CD14-positive monocyte (primary cell): Measurements from ENCODE around the gene SLC25A15. TPM values are rescaled to one million over a fixed set of nuclear protein-coding genes. Genes with fewer than 3 reads are reported as not detected.

ENCODE experiments used
- DNase-seq, 3 donors: peaks; one replicate each; pipeline ENCODE4 v3.0.0-alpha.2; 2011 to 2022
- H2AFZ ChIP-seq: 2 replicates; pipeline ENCODE4 v1.6.0; 2012; ENCODE audit warnings: mild to moderate bottlenecking, low read depth, low read length, inconsistent platforms; ENCODE audit not compliant: insufficient read depth, poor library complexity, severe bottlenecking
- H3K27ac ChIP-seq, 2 donors: 1 replicate in 1 of 2; 2 replicates in 1 of 2; pipeline ENCODE4 v1.5.1; 2012 to 2013; ENCODE audit warnings: low read length in 2 of 2, control low read depth in 1 of 2, inconsistent platforms in 1 of 2, low read depth in 1 of 2, mild to moderate bottlenecking in 1 of 2
- H3K27me3 ChIP-seq, 2 donors: one replicate each; pipeline versions ENCODE4 v1.6.0 to v1.6.1; 2011 to 2013; ENCODE audit warnings: low read length in 2 of 2; ENCODE audit not compliant: control insufficient read depth in 2 of 2, insufficient read depth in 2 of 2
- H3K36me3 ChIP-seq, 2 donors: replicated peaks in 1 of 2; 1 replicate in 1 of 2; 2 replicates in 1 of 2; pipeline versions ENCODE4 v1.5.1 to v1.6.1; 2012 to 2013; ENCODE audit warnings: low read length in 2 of 2, control low read depth in 1 of 2, inconsistent platforms in 1 of 2, mild to moderate bottlenecking in 1 of 2; ENCODE audit not compliant: insufficient read depth in 2 of 2, control insufficient read depth in 1 of 2
- H3K4me1 ChIP-seq, 2 donors: 1 replicate in 1 of 2; 2 replicates in 1 of 2; pipeline versions ENCODE4 v1.5.1 to v1.6.1; 2012 to 2013; ENCODE audit warnings: low read length in 2 of 2, control low read depth in 1 of 2, inconsistent platforms in 1 of 2, mild to moderate bottlenecking in 1 of 2, moderate library complexity in 1 of 2; ENCODE audit not compliant: insufficient read depth in 2 of 2, control insufficient read depth in 1 of 2
- H3K4me2 ChIP-seq: replicated peaks from 2 replicates; pipeline ENCODE3; 2012; ENCODE audit warnings: low read length, moderate library complexity, mild to moderate bottlenecking; ENCODE audit not compliant: poor library complexity, severe bottlenecking; ENCODE audit errors: extremely low read depth
- H3K4me3 ChIP-seq, 3 experiments: fragments of 200-600 bp in 1 of 3; sonication (generic) in 1 of 3; replicated peaks in 1 of 3; 1 replicate in 2 of 3; 2 replicates in 1 of 3; pipeline ENCODE4 v1.5.1; 2011 to 2013; ENCODE audit warnings: low read length in 3 of 3, mild to moderate bottlenecking in 3 of 3, control low read depth in 2 of 3, low read depth in 2 of 3, inconsistent platforms in 1 of 3, moderate library complexity in 1 of 3
- H3K79me2 ChIP-seq: 2 replicates; pipeline ENCODE4 v1.6.0; 2012; ENCODE audit warnings: mild to moderate bottlenecking, control low read depth, inconsistent platforms, low read length, moderate library complexity; ENCODE audit not compliant: insufficient read depth
- H3K9ac ChIP-seq: 2 replicates; pipeline ENCODE4 v1.6.0; 2017; ENCODE audit warnings: low read length, mild to moderate bottlenecking; ENCODE audit not compliant: insufficient read depth, poor library complexity, severe bottlenecking
- H3K9me3 ChIP-seq, 2 donors: replicated peaks in 1 of 2; 1 replicate in 1 of 2; 2 replicates in 1 of 2; pipeline versions ENCODE4 v1.5.1 to v1.6.1; 2012 to 2013; ENCODE audit warnings: low read length in 2 of 2, control low read depth in 1 of 2; ENCODE audit not compliant: control insufficient read depth in 1 of 2, insufficient read depth in 1 of 2
- H4K20me1 ChIP-seq: 2 replicates; pipeline ENCODE4 v1.6.0; 2012; ENCODE audit warnings: mild to moderate bottlenecking, low read length, control low read depth, moderate library complexity; ENCODE audit not compliant: insufficient read depth
- H3K27ac Mint-ChIP-seq, 7 donors: one replicate each; pipeline ENCODE4 v1.8.0; 2020; ENCODE audit warnings: mild to moderate bottlenecking in 7 of 7, mixed read lengths in 7 of 7, moderate library complexity in 6 of 7, inconsistent platforms in 2 of 7
- H3K27me3 Mint-ChIP-seq, 3 donors: one replicate each; pipeline ENCODE4 v1.8.0; 2021 to 2022; ENCODE audit warnings: low read depth in 3 of 3, mild to moderate bottlenecking in 3 of 3, mixed read lengths in 3 of 3, moderate library complexity in 3 of 3, inconsistent platforms in 1 of 3
- H3K36me3 Mint-ChIP-seq, 2 donors: one replicate each; pipeline ENCODE4 v1.8.0; 2020; ENCODE audit warnings: mixed read lengths in 2 of 2, inconsistent platforms in 1 of 2, mild to moderate bottlenecking in 1 of 2
- H3K4me1 Mint-ChIP-seq: one replicate; pipeline ENCODE4 v1.8.0; 2020; ENCODE audit warnings: mild to moderate bottlenecking, mixed read lengths
- H3K4me3 Mint-ChIP-seq, 2 donors: one replicate each; pipeline ENCODE4 v1.8.0; 2020; ENCODE audit warnings: mild to moderate bottlenecking in 2 of 2, mixed read lengths in 2 of 2, moderate library complexity in 1 of 2
- H3K9me3 Mint-ChIP-seq, 7 donors: one replicate each; pipeline ENCODE4 v1.8.0; 2020 to 2022; ENCODE audit warnings: mixed read lengths in 7 of 7, mild to moderate bottlenecking in 6 of 7, moderate library complexity in 6 of 7, inconsistent platforms in 2 of 7
- WGBS: methylation state at CpG from one replicate; pipeline ENCODE4 v1.1.5; 2013; ENCODE audit warnings: missing lambda C conversion rate; ENCODE audit not compliant: insufficient coverage; 5-methylcytosine and 5-hydroxymethylcytosine counted together
- intact Hi-C, 2 donors: fragments of 100-400 bp; cut with micrococcal nuclease; formaldehyde crosslinking; loops; one replicate each; pipeline versions ENCODE4 v1.15.0 to v1.15.1; 2023
- polyA plus RNA-seq, 3 donors: library from polyadenylated mRNA; depleted of rRNA in 1 of 3; unstranded in 2 of 3; stranded (reverse) in 1 of 3; fragments of 300-500 nt in 2 of 3; fragments of >200 nt in 1 of 3; fragmentation: Illumina TruSeq in 2 of 3; gene quantifications; 1 replicate in 2 of 3; 2 replicates in 1 of 3; pipeline ENCODE4 v1.2.3, GENCODE V29; 2012 to 2021
- TF ChIP-seq, protein P1 (sequence below): fragments of 200-600 bp; IDR thresholded peaks from one replicate; pipeline ENCODE4 v1.8.0; 2022; ENCODE audit warnings: antibody characterized with exemption, mild to moderate bottlenecking

SLC25A15 gene
- polyA plus RNA-seq, 3 donors = 0.79 to 5.0 (median 1.0) TPM

DNA sequence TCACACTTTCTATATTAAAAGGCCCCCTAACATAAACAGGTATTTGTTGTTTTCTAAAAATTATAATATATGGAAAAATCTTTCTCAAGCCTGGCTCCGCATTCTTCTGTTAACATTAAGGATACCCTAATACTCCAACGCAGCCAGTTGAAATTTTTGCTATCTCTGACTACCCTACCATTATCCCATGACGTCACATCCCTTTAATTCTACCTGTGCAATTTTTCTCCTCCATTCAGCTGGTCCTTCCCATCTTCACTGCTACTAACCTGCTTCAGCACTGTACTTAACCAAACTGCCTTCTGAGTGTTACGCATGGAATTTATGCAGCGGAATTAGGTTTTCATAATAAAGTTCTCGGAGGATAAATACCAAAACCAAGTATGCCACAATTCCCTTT, 19.4 kb upstream of the SLC25A15 start:
- Histone ChIP-seq H4K20me1 (no peaks in the 10 kb centered on the region), H3K4me2 (peak overlapping the region; percentile 83), H3K79me2 (peaks cover 27% of the 10 kb centered on the region), H3K9me3 (no peaks in the 10 kb centered on the region), H3K36me3 (peaks cover 5 to 18% of the 10 kb centered on the region in 2 donors), H3K4me1 (peaks cover 12 to 21% of the 10 kb centered on the region in 2 donors), H3K9ac (no peak overlapping the region), H2AFZ (peak overlapping the region; percentile 92), H3K27me3 (no peaks in the 10 kb centered on the region), H3K27ac (peak overlapping the region in 1 of 2 donors; percentile 87), H3K4me3 (peak overlapping the region in 2 of 3 experiments; percentile 77 to 88)
- no peak for DNase-seq
- Mint-ChIP-seq H3K4me1 (peaks cover 16% of the 10 kb centered on the region), H3K4me3 (peak overlapping the region in 1 of 2 donors; percentile 99), H3K27ac (peak overlapping the region in 1 of 7 donors; percentile 98), H3K36me3 (peaks cover 8 to 11% of the 10 kb centered on the region in 2 donors), H3K9me3 (no peaks in the 10 kb centered on the region), H3K27me3 (peaks cover 0 to 1% (median 0%) of the 10 kb centered on the region in 3 donors)
- intact Hi-C loops = loop anchor here (5.0 to 10.0 kb wide), 6 partner anchors 42 to 1085 kb away; partner anchors contain the start of genes FOXO1 (in 1 of the 2) and KBTBD6 (in 1 of the 2)
- 89% methylated on average over 5 of the region's 6 CpGs for WGBS
- TF ChIP-seq, protein P1, sequence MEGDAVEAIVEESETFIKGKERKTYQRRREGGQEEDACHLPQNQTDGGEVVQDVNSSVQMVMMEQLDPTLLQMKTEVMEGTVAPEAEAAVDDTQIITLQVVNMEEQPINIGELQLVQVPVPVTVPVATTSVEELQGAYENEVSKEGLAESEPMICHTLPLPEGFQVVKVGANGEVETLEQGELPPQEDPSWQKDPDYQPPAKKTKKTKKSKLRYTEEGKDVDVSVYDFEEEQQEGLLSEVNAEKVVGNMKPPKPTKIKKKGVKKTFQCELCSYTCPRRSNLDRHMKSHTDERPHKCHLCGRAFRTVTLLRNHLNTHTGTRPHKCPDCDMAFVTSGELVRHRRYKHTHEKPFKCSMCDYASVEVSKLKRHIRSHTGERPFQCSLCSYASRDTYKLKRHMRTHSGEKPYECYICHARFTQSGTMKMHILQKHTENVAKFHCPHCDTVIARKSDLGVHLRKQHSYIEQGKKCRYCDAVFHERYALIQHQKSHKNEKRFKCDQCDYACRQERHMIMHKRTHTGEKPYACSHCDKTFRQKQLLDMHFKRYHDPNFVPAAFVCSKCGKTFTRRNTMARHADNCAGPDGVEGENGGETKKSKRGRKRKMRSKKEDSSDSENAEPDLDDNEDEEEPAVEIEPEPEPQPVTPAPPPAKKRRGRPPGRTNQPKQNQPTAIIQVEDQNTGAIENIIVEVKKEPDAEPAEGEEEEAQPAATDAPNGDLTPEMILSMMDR = no peak

DNA sequence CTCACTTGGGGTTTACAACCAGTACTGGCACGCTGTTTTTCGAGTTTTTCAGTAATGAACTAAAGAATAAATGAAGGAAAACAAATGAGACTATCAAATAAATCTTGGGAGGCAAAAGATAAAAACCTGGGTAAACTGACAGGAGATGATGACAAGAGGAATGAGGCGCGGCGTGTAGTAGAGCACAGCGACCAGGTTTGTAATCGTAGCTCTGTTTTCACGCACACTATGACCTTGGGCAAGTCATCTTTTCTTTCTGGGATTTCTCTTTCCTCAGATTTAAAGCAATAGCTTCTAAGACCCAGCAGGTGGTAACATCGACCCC, 18.8 kb upstream of the SLC25A15 start:
- Histone ChIP-seq H3K79me2 (peaks cover 27% of the 10 kb centered on the region), H3K27ac (peak overlapping the region; percentile 83 to 87), H4K20me1 (no peaks in the 10 kb centered on the region), H2AFZ (peak overlapping the region; percentile 92), H3K4me2 (peak overlapping the region; percentile 83), H3K36me3 (peaks cover 5 to 15% of the 10 kb centered on the region in 2 donors), H3K27me3 (no peaks in the 10 kb centered on the region), H3K9me3 (no peaks in the 10 kb centered on the region), H3K4me3 (peak overlapping the region; percentile 76 to 88 (median 77)), H3K9ac (peak overlapping the region; percentile 79), H3K4me1 (peaks cover 12 to 21% of the 10 kb centered on the region in 2 donors)
- Mint-ChIP-seq H3K4me1 (peaks cover 16% of the 10 kb centered on the region), H3K27ac (peak overlapping the region; percentile 92 to 99 (median 97)), H3K9me3 (no peaks in the 10 kb centered on the region), H3K27me3 (peaks cover 0 to 1% (median 0%) of the 10 kb centered on the region in 3 donors), H3K36me3 (peaks cover 8 to 9% of the 10 kb centered on the region in 2 donors), H3K4me3 (peak overlapping the region; percentile 99)
- WGBS = 0% methylated on average over 9 of the region's 9 CpGs
- TF ChIP-seq, protein P1 = no peak
- intact Hi-C loops = loop anchor here (5.0 to 10.0 kb wide), 6 partner anchors 42 to 1086 kb away; partner anchors contain the start of genes FOXO1 (in 1 of the 2) and KBTBD6 (in 1 of the 2)
- no peak for DNase-seq
